GM23338 (cell line): Measurements from ENCODE around the gene TMEM92. TPM values are rescaled to one million over a fixed set of nuclear protein-coding genes. Genes with fewer than 3 reads are reported as not detected.
A peak's percentile ranks its signal among the peaks of the same experiment; 100 is the strongest.

Experiments used
- ATAC-seq: fragments of 200-7000 bp; cut with Tn5 transposase; 3 replicates; pipeline ENCODE4 v1.9.1; 2020
- DNase-seq: peaks from one replicate; pipeline ENCODE4 v3.0.0-alpha.2; 2015; ENCODE audit warnings: low spot score
- H2AFZ ChIP-seq: fragments of 200-600 bp; sonication (generic); 2 replicates; pipeline ENCODE4 v1.8.0; 2016; ENCODE audit warnings: antibody characterized with exemption, mild to moderate bottlenecking, moderate library complexity
- H3F3A ChIP-seq: fragments of 200-600 bp; sonication (generic); replicated peaks from 2 replicates; pipeline ENCODE4 v1.8.0; 2017; ENCODE audit warnings: antibody characterized with exemption, mixed run types, low read depth
- H3K27ac ChIP-seq: fragments of 200-600 bp; sonication (generic); 2 replicates; pipeline ENCODE4 v1.6.1; 2016; ENCODE audit warnings: low read depth
- H3K27me3 ChIP-seq: fragments of 200-600 bp; sonication (generic); 2 replicates; pipeline ENCODE4 v1.8.0; 2016; ENCODE audit warnings: mild to moderate bottlenecking, mixed run types, moderate library complexity; ENCODE audit not compliant: insufficient read depth
- H3K36me3 ChIP-seq: fragments of 200-600 bp; sonication (generic); 2 replicates; pipeline ENCODE4 v1.8.0; 2016; ENCODE audit warnings: mild to moderate bottlenecking; ENCODE audit not compliant: insufficient read depth
- H3K4me1 ChIP-seq: fragments of 200-600 bp; sonication (generic); 2 replicates; pipeline ENCODE4 v1.8.0; 2016; ENCODE audit warnings: mild to moderate bottlenecking, moderate library complexity; ENCODE audit not compliant: insufficient read depth
- H3K4me2 ChIP-seq: fragments of 200-600 bp; sonication (generic); 2 replicates; pipeline ENCODE4 v1.7.1; 2017; ENCODE audit warnings: mixed run types
- H3K4me3 ChIP-seq: fragments of 200-600 bp; sonication (generic); 2 replicates; pipeline ENCODE4 v1.6.1; 2016; ENCODE audit warnings: mixed run types
- H3K79me2 ChIP-seq: fragments of 200-600 bp; sonication (generic); replicated peaks from 2 replicates; pipeline ENCODE4 v1.8.0; 2017; ENCODE audit warnings: mild to moderate bottlenecking; ENCODE audit not compliant: insufficient read depth
- H3K9me2 ChIP-seq: fragments of 200-600 bp; sonication (generic); 2 replicates; pipeline ENCODE4 v1.8.0; 2017; ENCODE audit not compliant: insufficient read depth
- H4K20me1 ChIP-seq: fragments of 200-600 bp; sonication (generic); replicated peaks from 2 replicates; pipeline ENCODE4 v1.8.0; 2017; ENCODE audit warnings: mild to moderate bottlenecking; ENCODE audit not compliant: insufficient read depth
- H3K27ac Mint-ChIP-seq: 2 replicates; pipeline ENCODE4 v1.8.0; 2020; ENCODE audit warnings: inconsistent platforms, mild to moderate bottlenecking, moderate library complexity, mixed read lengths
- H3K27me3 Mint-ChIP-seq: 3 replicates; pipeline ENCODE4 v1.8.0; 2022; ENCODE audit warnings: low read depth, mild to moderate bottlenecking, moderate library complexity, mixed read lengths, inconsistent platforms; ENCODE audit not compliant: insufficient read depth, poor library complexity
- H3K36me3 Mint-ChIP-seq: 3 replicates; pipeline ENCODE4 v1.8.0; 2021; ENCODE audit warnings: low read depth, mild to moderate bottlenecking, inconsistent platforms, moderate library complexity, mixed read lengths
- H3K4me1 Mint-ChIP-seq: 3 replicates; pipeline ENCODE4 v1.8.0; 2020; ENCODE audit warnings: mild to moderate bottlenecking, inconsistent platforms, mixed read lengths
- H3K4me3 Mint-ChIP-seq: 3 replicates; pipeline ENCODE4 v1.8.0; 2021; ENCODE audit warnings: moderate library complexity, mild to moderate bottlenecking, inconsistent platforms, mixed read lengths
- H3K9me3 Mint-ChIP-seq: 3 replicates; pipeline ENCODE4 v1.8.0; 2020; ENCODE audit warnings: moderate library complexity, mild to moderate bottlenecking, inconsistent platforms, mixed read lengths
- ETS1 ChIP-seq: IDR thresholded peaks from 2 replicates; pipeline ENCODE4 v1.6.1; 2016; ENCODE audit warnings: antibody characterized with exemption
- EZH2phosphoT487 ChIP-seq: fragments of 200-600 bp; sonication (generic); IDR thresholded peaks from one replicate; pipeline ENCODE4 v1.8.1; 2018; ENCODE audit warnings: antibody characterized with exemption; ENCODE audit not compliant: unreplicated experiment
- JUNB ChIP-seq: IDR thresholded peaks from one replicate; pipeline ENCODE4 v1.6.1; 2016; ENCODE audit warnings: antibody characterized with exemption; ENCODE audit not compliant: unreplicated experiment
- POLR2AphosphoS5 ChIP-seq: IDR thresholded peaks from 2 replicates; pipeline ENCODE4 v1.6.1; 2016; ENCODE audit warnings: antibody characterized with exemption, low read depth
- ZNF462 ChIP-seq: fragments of 250-450 bp; sonication (Bioruptor Pico); IDR thresholded peaks from 2 replicates; pipeline ENCODE4 v1.5.0; 2020; ENCODE audit warnings: mild to moderate bottlenecking, moderate library complexity
- polyA plus RNA-seq: library from polyadenylated mRNA; unstranded; fragments of >200 nt; fragmentation: Nextera tagmentation; extraction: Ambion mirVana; gene quantifications from 2 replicates; pipeline ENCODE4 v1.2.1, GENCODE V29; 2016
- total RNA-seq: library from RNA; depleted of rRNA; stranded (reverse); fragments of >200 nt; shearing (Covaris generic); gene quantifications from 2 replicates; pipeline ENCODE4 v1.2.3, GENCODE V29; 2014

Gene TMEM92
- total and polyA plus RNA-seq, 2 experiments from 2014 or later, result 9.7 to 18.4 TPM

GRCh38 chr17:50258647-50259476, 15.4 kb upstream of the TMEM92 start (continued):
- TF ChIP-seq ZNF462 (CRISPR knock-in tag), result no peak
- no peak for TF ChIP-seq EZH2phosphoT487

- H3K79me2 ChIP-seq, result no peaks in the 10 kb centered on the region
- no peak overlapping the region for H3K4me2 ChIP-seq
- peaks cover 23% of the 10 kb centered on the region for H3K27me3 Mint-ChIP-seq
- H3K9me3 Mint-ChIP-seq, result no peaks in the 10 kb centered on the region
- peak overlapping the region; percentile 47; the same call in 1 of the 2 replicates for H2AFZ ChIP-seq
- ATAC-seq (no peak), DNase-seq (no peak)
- peaks cover 12% of the 10 kb centered on the region; the same call in 1 of the 2 replicates for H3K4me1 ChIP-seq
- no peaks in the 10 kb centered on the region for H3K36me3 Mint-ChIP-seq
- H3K27me3 ChIP-seq, result no peaks in the 10 kb centered on the region
- H3K4me1 Mint-ChIP-seq, result peaks cover 17% of the 10 kb centered on the region
- H3K36me3 ChIP-seq, result no peaks in the 10 kb centered on the region
- no peaks in the 10 kb centered on the region for H4K20me1 ChIP-seq
- no peak overlapping the region for H3K27ac ChIP-seq
- H3K4me3 ChIP-seq, result no peak overlapping the region
- no peaks in the 10 kb centered on the region for H3K9me2 ChIP-seq
- H3F3A ChIP-seq, result no peaks in the 10 kb centered on the region
- no peak overlapping the region for H3K27ac Mint-ChIP-seq
- H3K4me3 Mint-ChIP-seq, result no peak overlapping the region
- TF ChIP-seq POLR2AphosphoS5, result no peak
- no peak for TF ChIP-seq ZNF462 (CRISPR knock-in tag)
- TF ChIP-seq JUNB, result no peak
- no peak for TF ChIP-seq ETS1
These were observed 14.6 kb upstream of the TMEM92 start for GRCh38 chr17:50259477-50260324.
